HepG2 (cell line): ENCODE data around the gene ARL3. TPM values are rescaled to one million over a fixed set of nuclear protein-coding genes. Genes with fewer than 3 reads are reported as not detected.

Experiments used
- ATAC-seq: fragments of 200-7000 bp; cut with Tn5 transposase; 3 replicates; pipeline ENCODE4 v1.9.1; 2020; ENCODE audit warnings: mild to moderate bottlenecking, moderate library complexity
- BruUV-seq: library from RNA; stranded (reverse); fragments of 400-500 nt; replicated peaks from 2 replicates; lab custom pipeline; 2021; lab: Mats Ljungman, UMichigan
- CTCF ChIA-PET: fragments of 300-600 bp; formaldehyde crosslinking; extraction: SDS; loops from one replicate; lab custom pipeline; 2021; ENCODE audit warnings: low total read pairs, inconsistent platforms, low intra/inter-chr PET ratio; lab: Yijun Ruan, JAX
- POLR2A ChIA-PET: fragments of 350-600 bp; sonication (Branson Sonifier 250); formaldehyde crosslinking; loops from one replicate; lab custom pipeline; 2020; ENCODE audit warnings: antibody characterized with exemption, inconsistent platforms; lab: Yijun Ruan, JAX
- DNase-seq: peaks from one replicate; pipeline ENCODE4 v3.0.0-alpha.2; 2015; ENCODE audit warnings: low spot score
- FAIRE-seq: peaks from 3 replicates; lab custom pipeline; 2011; peaks lifted over from hg19 to GRCh38; lab: Jason Lieb, UNC
- H2AFZ ChIP-seq: one replicate; pipeline ENCODE4 v1.6.1; 2011; ENCODE audit warnings: low read length, inconsistent platforms
- H3K27ac ChIP-seq: fragments of 300-600 bp; 3 replicates; pipeline ENCODE4 v1.8.0; 2011; ENCODE audit warnings: mixed run types, mild to moderate bottlenecking, mixed read lengths, low read length, inconsistent platforms; ENCODE audit not compliant: insufficient read depth; ENCODE audit errors: extremely low read length
- H3K27me3 ChIP-seq, 2 experiments: fragments of 200-600 bp in 1 of 2; 2 replicates in 1 of 2; 3 replicates in 1 of 2; pipeline versions ENCODE4 v1.6.0 to v1.8.0; 2011; ENCODE audit warnings: low read length in 2 of 2, mild to moderate bottlenecking in 2 of 2, moderate library complexity in 2 of 2, inconsistent platforms in 1 of 2; ENCODE audit not compliant: insufficient read depth in 2 of 2, control insufficient read depth in 1 of 2
- H3K36me3 ChIP-seq, 2 experiments: fragments of 200-600 bp in 1 of 2; replicated peaks in 1 of 2; 2 replicates in 1 of 2; 3 replicates in 1 of 2; pipeline versions ENCODE4 v1.5.1 to v1.8.0; 2011; ENCODE audit warnings: low read length in 2 of 2, inconsistent platforms in 1 of 2; ENCODE audit not compliant: insufficient read depth in 2 of 2, control insufficient read depth in 1 of 2
- H3K4me1 ChIP-seq: 2 replicates; pipeline ENCODE4 v1.5.1; 2012; ENCODE audit warnings: low read length, inconsistent platforms; ENCODE audit not compliant: insufficient read depth
- H3K4me2 ChIP-seq: 2 replicates; pipeline ENCODE4 v1.6.0; 2011; ENCODE audit warnings: low read depth, low read length, inconsistent platforms
- H3K4me3 ChIP-seq, 3 experiments: fragments of 200-600 bp in 1 of 3; sonication (generic), shearing (Covaris generic) in 1 of 3; replicated peaks in 1 of 3; 2 replicates each; pipeline ENCODE4 v1.5.1; 2011 to 2016; ENCODE audit warnings: low read length in 3 of 3, inconsistent platforms in 2 of 3, low read depth in 2 of 3, mild to moderate bottlenecking in 2 of 3, control low read depth in 1 of 3, mixed read lengths in 1 of 3; ENCODE audit not compliant: insufficient read depth in 1 of 3
- H3K79me2 ChIP-seq: one replicate; pipeline ENCODE4 v1.6.1; 2011; ENCODE audit warnings: low read length, inconsistent platforms; ENCODE audit not compliant: insufficient read depth
- H3K9ac ChIP-seq: 2 replicates; pipeline ENCODE4 v1.6.0; 2011; ENCODE audit warnings: mild to moderate bottlenecking, low read depth, low read length, inconsistent platforms; ENCODE audit not compliant: insufficient read depth
- H3K9me3 ChIP-seq: 2 replicates; pipeline ENCODE4 v1.5.1; 2012; ENCODE audit warnings: mild to moderate bottlenecking, low read length
- H4K20me1 ChIP-seq: 2 replicates; pipeline ENCODE4 v1.6.0; 2011; ENCODE audit warnings: inconsistent platforms, mild to moderate bottlenecking, low read length, moderate library complexity; ENCODE audit not compliant: insufficient read depth
- E2F2 ChIP-seq: sonication (generic); formaldehyde crosslinking; IDR thresholded peaks from 2 replicates; pipeline ENCODE4 v1.4.0; 2020; ENCODE audit warnings: missing genetic modification reagents, borderline replicate concordance
- FOSL2 ChIP-seq: sonication (generic); formaldehyde crosslinking; IDR thresholded peaks from 2 replicates; pipeline ENCODE4 v1.4.0; 2020; ENCODE audit warnings: missing genetic modification reagents
- HDAC2 ChIP-seq: sonication (generic); formaldehyde crosslinking; IDR thresholded peaks from 2 replicates; pipeline ENCODE4 v1.4.0; 2020; ENCODE audit warnings: missing genetic modification reagents
- PCBP1 ChIP-seq: fragments of 200-400 bp; formaldehyde crosslinking; IDR thresholded peaks from 2 replicates; pipeline ENCODE4 v1.6.1; 2017; ENCODE audit warnings: mild to moderate bottlenecking, low read depth, low read length, borderline replicate concordance
- PHF8 ChIP-seq: sonication (generic); formaldehyde crosslinking; IDR thresholded peaks from 2 replicates; pipeline ENCODE4 v1.5.0; 2020; ENCODE audit warnings: missing genetic modification reagents
- SAP130 ChIP-seq: IDR thresholded peaks from 2 replicates; pipeline ENCODE4 v1.6.1; 2016; ENCODE audit warnings: low read depth
- SOX13 ChIP-seq, 3 experiments: fragments of 450-650 bp in 1 of 3; sonication (generic) in 1 of 3; formaldehyde crosslinking in 1 of 3; IDR thresholded peaks in 2 of 3; conservative IDR thresholded peaks in 1 of 3; 2 replicates each; pipeline versions ENCODE4 v1.5.0 to v1.6.1; 2016 to 2020; ENCODE audit warnings: antibody characterized with exemption in 1 of 3, mild to moderate bottlenecking in 1 of 3, missing compliant biosample characterization in 1 of 3, missing genetic modification reagents in 1 of 3, moderate library complexity in 1 of 3
- ZBTB21 ChIP-seq: sonication (generic); formaldehyde crosslinking; IDR thresholded peaks from 2 replicates; pipeline ENCODE4 v1.4.0; 2020; ENCODE audit warnings: missing genetic modification reagents
- ZFAT ChIP-seq: sonication (generic); formaldehyde crosslinking; conservative IDR thresholded peaks from 2 replicates; pipeline ENCODE4 v1.8.1; 2023; ENCODE audit warnings: missing genetic modification reagents, inconsistent platforms
- ZGPAT ChIP-seq: IDR thresholded peaks from 2 replicates; pipeline ENCODE4 v1.6.1; 2016; ENCODE audit warnings: mild to moderate bottlenecking
- WGBS: methylation state at CpG from one replicate; pipeline ENCODE4 v1.1.6; 2017; ENCODE audit warnings: low lambda C conversion rate; 5-methylcytosine and 5-hydroxymethylcytosine counted together
- in situ Hi-C: cut with HindIII; loops from 2 replicates; pipeline ENCODE4 v1.10.0; 2017; ENCODE audit warnings: low pct_unique_long_range_greater_than_20kb; ENCODE audit not compliant: extremely low pct_ligation_motif_present
- intact Hi-C: fragments of 100-400 bp; cut with micrococcal nuclease; formaldehyde crosslinking; loops from one replicate; pipeline ENCODE4 v1.10.0; 2022; ENCODE audit not compliant: unreplicated experiment
- polyA plus RNA-seq, 8 experiments: library from polyadenylated mRNA; depleted of rRNA in 3 of 8; stranded (reverse) in 7 of 8; unstranded in 1 of 8; fragments of >200 nt; fragmentation: Illumina TruSeq in 4 of 8; extraction: Trizol in 4 of 8; gene quantifications; 2 replicates each; pipeline versions ENCODE4 v1.2.1 to v1.2.3, GENCODE V29; 2011 to 2016; ENCODE audit warnings: low read depth in 4 of 8, missing spikeins in 1 of 8, mixed read lengths in 1 of 8; ENCODE audit not compliant: insufficient read depth in 1 of 8
- total RNA-seq, 5 experiments: library from RNA; depleted of rRNA; stranded (reverse); fragments of >200 nt; fragmentation: Illumina TruSeq; extraction: Trizol; gene quantifications; 2 replicates each; pipeline ENCODE4 v1.2.3, GENCODE V29; 2016; ENCODE audit warnings: low read depth in 1 of 5
- TF ChIP-seq, protein P1 (sequence below): sonication (generic); formaldehyde crosslinking; conservative IDR thresholded peaks from 2 replicates; pipeline ENCODE4 v1.8.1; 2023; ENCODE audit warnings: missing genetic modification reagents
- TF ChIP-seq, protein P2 (sequence below): sonication (generic); formaldehyde crosslinking; IDR thresholded peaks from 2 replicates; pipeline ENCODE4 v1.5.0; 2020; ENCODE audit warnings: missing genetic modification reagents

ARL3 gene
- total and polyA plus RNA-seq, 2 of the 13 experiments (the other 11 are each of a cell fraction or from before 2014, with no cell fraction given) = 5.2 to 6.6 TPM

- no peak overlapping the region for H3K4me3 ChIP-seq
- peak overlapping the region; percentile 40; the same call in 1 of the 2 replicates for H3K4me2 ChIP-seq
- no peaks in the 10 kb centered on the region for H3K9me3 ChIP-seq
- BruUV-seq = no TSS peak
- TF ChIP-seq E2F2 (CRISPR knock-in tag) = no peak
- TF ChIP-seq SAP130 (CRISPR knock-in tag) = peak; percentile 18; the same call in 1 of the 2 replicates
- TF ChIP-seq ZGPAT (CRISPR knock-in tag) = no peak
- no peak for TF ChIP-seq ZFAT (CRISPR knock-in tag)
- TF ChIP-seq, protein P1, sequence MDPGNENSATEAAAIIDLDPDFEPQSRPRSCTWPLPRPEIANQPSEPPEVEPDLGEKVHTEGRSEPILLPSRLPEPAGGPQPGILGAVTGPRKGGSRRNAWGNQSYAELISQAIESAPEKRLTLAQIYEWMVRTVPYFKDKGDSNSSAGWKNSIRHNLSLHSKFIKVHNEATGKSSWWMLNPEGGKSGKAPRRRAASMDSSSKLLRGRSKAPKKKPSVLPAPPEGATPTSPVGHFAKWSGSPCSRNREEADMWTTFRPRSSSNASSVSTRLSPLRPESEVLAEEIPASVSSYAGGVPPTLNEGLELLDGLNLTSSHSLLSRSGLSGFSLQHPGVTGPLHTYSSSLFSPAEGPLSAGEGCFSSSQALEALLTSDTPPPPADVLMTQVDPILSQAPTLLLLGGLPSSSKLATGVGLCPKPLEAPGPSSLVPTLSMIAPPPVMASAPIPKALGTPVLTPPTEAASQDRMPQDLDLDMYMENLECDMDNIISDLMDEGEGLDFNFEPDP = 0 out of 2 replicates have a peak, but pooled peaks have one; percentile 14
- TF ChIP-seq HDAC2 (CRISPR knock-in tag) = no peak
- TF ChIP-seq FOSL2 (CRISPR knock-in tag) = 0 out of 2 replicates have a peak, but pooled peaks have one; percentile 27
- no peak for TF ChIP-seq PHF8 (CRISPR knock-in tag)
- TF ChIP-seq SOX13 (IDR thresholded peaks at IDR 0.05) = no peak
- no peak for TF ChIP-seq SOX13 (CRISPR knock-in tag; conservative IDR thresholded peaks at IDR 0.05 in 1 of 2, IDR thresholded peaks at IDR 0.05 in 1 of 2)
- TF ChIP-seq, protein P2, sequence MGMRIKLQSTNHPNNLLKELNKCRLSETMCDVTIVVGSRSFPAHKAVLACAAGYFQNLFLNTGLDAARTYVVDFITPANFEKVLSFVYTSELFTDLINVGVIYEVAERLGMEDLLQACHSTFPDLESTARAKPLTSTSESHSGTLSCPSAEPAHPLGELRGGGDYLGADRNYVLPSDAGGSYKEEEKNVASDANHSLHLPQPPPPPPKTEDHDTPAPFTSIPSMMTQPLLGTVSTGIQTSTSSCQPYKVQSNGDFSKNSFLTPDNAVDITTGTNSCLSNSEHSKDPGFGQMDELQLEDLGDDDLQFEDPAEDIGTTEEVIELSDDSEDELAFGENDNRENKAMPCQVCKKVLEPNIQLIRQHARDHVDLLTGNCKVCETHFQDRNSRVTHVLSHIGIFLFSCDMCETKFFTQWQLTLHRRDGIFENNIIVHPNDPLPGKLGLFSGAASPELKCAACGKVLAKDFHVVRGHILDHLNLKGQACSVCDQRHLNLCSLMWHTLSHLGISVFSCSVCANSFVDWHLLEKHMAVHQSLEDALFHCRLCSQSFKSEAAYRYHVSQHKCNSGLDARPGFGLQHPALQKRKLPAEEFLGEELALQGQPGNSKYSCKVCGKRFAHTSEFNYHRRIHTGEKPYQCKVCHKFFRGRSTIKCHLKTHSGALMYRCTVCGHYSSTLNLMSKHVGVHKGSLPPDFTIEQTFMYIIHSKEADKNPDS (CRISPR knock-in tag) = no peak
- no peak for TF ChIP-seq PCBP1
- no peak for TF ChIP-seq ZBTB21 (CRISPR knock-in tag)
- no peak overlapping the region for H2AFZ ChIP-seq
- ChIA-PET CTCF (no interaction called here), POLR2A (no interaction called here)
- H3K9ac ChIP-seq = no peak overlapping the region
- DNase-seq (peak; percentile 67), ATAC-seq (no peak), FAIRE-seq (no peak)
- H3K36me3 ChIP-seq = no peaks in the 10 kb centered on the region
- no peak overlapping the region for H3K27ac ChIP-seq
- peaks cover 56% of the 10 kb centered on the region for H3K4me1 ChIP-seq
- H3K79me2 ChIP-seq = peaks cover 31% of the 10 kb centered on the region
- H4K20me1 ChIP-seq = no peaks in the 10 kb centered on the region
- in situ Hi-C loops (loop anchor here (5.0 kb wide), 1 partner anchor 33 kb away; no protein-coding TSS in a partner anchor), intact Hi-C loops (loop anchor here (10.0 kb wide), 1 partner anchor 344 kb away; no protein-coding TSS in a partner anchor)
- 29% methylated on average over 4 of the region's 4 CpGs for WGBS
- H3K27me3 ChIP-seq = no peaks in the 10 kb centered on the region; a peak in 1 of 5 replicates
Observed at GRCh38 chr10:102710609-102711008, 3.6 kb downstream of the ARL3 start.
